SK-N-DZ (cell line): Measurements from ENCODE around the gene KLK13.

Source experiments
- DNase-seq: peaks from one replicate; pipeline ENCODE4 v3.0.0-alpha.2; 2015; ENCODE audit warnings: low spot score

The KLK13 gene

DNA sequence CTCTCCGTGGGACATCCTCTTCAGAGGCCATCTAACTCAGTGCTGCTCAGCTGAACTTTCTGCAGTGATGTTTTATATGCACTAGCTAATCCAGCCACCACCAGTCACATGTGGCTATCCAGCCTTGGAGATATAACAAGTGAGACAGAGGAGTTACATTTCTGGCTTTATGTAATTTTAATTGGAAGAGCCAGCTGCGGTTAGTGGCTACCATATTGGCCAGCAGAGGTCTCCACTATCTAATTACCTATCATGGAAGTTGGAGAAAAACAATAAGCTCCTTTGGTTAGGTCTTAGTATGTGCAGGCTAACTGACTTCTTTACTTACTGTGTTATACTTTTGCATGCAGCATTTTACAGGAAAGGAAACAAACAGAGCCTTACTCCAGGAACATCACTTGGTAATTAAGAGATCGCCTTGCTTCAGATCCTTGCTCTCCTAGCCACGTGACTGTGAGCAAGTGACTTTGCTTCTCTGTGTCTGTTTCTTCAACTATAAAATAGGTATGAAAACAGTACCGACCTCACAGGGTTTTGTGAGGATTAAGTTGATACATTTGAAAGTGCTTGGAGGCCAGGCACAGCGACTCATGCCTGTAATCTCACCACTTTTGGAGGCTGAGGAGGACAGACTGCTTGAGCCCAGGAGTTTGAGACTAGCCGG, 43.8 kb downstream of the KLK13 start:
- DNase-seq, result peak; percentile 19

DNA sequence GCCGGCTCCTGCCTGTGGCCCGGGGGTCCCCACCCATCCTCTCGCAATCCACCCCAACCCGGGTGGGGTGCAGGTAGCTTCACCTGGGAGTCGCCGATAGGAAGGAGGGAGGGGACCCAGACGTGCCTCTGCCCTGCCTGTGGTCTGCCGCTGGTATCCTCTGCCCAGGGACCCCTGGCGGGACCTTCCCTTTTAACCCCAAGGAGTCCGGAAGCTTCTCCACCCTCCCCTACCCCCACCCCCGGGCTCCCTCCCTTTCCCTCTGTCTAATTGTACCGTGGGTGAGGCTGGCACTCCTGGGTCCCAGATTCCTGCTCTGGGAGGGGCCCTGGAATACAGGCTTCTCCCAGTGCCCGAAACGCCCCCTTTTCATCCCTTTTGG, 45.4 kb downstream of the KLK13 start, which contains the start of gene KLK10:
Gene KLK10 (minus strand): TSS at position 166 of the 382 bp plus-strand sequence. CDS start 579 bp downstream, outside the sequence.
- DNase-seq, result no peak

DNA sequence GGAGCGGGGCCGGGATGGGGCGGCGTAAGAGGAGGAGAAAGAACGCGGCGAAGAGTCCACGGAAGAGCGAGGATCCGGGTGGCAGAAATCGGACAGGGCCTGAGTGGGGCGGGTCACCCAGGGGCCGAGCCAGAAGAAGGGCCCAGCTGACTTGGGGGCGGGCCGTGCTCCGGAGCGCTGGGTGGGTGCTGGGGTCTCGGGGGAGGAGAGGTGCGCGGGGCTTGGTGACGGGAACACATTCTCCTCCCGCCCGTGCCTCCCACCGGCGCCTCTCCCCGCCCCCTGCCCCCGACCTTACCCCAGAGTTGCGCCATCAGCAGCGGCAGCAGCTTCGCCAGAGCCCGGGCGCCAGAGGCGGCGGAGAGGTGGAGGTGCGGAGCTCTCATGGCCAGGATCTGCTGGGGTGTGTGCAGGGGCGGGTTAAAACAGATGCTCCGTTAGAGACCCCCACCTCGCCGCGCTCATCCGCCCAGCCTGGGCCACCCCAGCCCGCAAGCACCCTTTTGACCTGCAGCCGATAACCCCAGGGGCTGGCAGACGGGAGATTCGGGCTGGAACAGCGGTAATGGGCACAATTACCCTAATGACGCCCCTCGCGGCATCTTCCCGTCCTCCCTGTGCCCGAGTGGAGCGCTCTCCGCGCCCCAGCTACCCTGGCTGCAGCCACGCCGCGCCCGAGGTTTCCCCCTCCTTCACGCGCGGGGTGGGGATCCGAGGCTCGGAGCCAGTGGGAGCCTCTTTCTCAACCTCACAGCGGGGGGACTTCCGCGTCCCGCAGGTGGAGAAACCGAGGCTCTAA, 45.9 kb downstream of the KLK13 start:
- DNase-seq, result no peak

DNA sequence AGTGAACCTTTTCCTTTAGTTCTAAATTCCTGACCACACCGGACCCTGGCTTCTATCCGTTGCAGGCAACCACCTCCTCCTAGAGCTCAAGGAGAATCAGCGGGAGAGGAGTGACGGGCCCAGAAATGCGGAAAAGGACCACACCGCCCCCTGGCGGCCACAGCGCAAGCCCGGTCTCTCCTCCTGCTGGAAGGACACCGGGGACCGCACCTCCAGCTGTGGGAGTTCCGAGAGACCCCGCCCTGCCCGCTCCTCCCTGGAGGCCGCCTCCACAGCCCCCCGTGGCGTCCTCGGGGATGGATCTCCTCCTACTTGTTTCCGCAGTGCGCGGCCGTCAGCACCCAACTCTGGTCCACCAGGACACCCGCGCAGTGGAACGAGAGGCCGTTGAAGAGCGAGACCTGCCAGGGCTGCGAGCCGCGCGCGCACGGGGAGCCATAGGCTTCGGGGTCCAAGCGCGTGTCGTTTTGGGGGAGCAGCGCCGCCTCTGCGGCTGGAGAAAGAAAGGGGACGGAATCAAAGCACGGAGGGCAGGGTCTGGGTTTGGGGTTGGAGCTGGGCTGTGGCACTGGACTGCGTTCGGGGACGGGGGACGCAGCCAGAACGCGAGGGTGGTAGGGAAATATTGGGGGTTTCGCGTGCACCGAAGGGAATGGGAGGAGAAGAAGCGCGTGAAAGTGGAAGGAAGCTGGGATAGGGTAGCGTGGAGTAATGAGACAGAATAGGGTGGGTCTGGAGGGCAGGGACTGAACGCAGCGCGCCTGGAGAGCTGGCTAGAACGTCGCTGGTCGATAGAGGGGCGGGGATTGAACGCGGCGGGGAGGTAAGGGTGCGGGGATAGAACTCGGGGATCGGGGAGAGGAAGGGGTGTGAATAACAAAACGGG, 47.9 kb downstream of the KLK13 start:
- DNase-seq, result peak; percentile 15

DNA sequence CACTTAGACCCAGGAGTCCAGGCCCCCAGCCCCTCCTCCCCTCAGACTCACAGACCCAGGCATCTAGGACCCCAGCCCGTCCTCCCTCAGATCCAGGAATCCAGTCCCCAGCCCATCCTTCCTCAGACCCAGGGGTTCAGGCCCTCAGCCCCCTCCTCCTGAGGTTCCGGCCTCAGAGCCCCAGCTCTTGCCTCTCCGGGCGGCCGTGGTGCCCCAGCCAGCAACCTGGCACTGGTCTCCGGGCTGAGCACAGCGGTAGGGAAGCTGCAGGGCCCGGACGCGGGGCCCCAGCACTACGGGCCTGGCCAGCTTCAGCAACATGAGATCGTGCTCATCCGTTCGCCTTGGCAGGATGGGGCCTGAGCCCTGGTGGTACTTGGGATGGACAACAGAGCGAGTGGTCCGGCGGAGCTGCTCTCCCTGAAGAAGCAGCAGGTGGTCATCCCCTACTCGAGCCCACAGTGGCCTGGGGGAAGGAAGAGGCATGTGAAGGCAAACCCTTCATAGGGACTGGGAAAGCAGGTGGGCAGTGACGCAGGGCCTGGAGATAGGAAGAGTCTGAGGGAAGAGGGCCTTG, 49.1 kb downstream of the KLK13 start:
- DNase-seq, result no peak

DNA sequence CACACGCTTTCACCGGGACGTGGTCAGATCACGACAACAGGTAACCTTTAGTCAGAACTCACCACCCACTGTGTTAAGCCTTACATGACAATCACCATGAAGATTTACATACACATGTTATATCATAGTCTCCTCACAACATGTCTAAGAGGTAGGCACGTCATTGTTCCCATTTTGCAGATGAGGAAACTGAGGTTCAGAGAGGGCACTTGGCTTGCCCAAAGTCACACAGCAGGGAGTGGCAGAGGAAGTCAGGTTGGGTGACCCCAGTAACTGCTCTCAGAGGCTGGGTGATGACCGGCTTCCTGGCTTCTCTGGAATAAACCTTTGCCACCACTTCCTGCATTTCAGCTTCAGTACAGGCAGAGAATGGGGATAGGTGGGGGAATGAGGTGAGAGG, 50.6 kb downstream of the KLK13 start:
- DNase-seq, result no peak

DNA sequence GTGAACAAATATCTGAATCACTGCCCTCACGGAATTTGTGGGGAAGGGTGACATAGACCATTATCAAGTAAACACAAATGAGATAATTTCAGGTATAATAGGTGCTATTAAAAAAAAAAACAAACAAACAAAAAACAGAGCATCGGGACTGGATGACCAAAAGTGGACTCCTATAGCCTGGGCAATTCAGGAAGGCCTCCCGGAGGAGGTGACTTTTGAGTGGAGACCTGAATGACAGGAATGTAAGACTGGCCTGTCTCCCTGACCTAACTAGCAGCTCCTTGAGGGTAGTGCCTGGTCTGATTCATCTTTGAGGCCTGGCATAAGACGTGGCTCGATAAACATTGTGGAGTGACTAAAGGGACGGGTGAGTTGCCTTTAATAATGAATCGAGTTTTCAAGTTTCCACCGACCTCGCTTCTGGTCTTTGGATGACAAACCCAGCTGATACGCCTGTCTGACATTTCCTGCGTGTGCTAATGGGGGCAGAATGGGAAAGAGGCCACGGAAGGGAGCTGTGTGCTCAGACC, 52.2 kb downstream of the KLK13 start:
- no peak for DNase-seq

DNA sequence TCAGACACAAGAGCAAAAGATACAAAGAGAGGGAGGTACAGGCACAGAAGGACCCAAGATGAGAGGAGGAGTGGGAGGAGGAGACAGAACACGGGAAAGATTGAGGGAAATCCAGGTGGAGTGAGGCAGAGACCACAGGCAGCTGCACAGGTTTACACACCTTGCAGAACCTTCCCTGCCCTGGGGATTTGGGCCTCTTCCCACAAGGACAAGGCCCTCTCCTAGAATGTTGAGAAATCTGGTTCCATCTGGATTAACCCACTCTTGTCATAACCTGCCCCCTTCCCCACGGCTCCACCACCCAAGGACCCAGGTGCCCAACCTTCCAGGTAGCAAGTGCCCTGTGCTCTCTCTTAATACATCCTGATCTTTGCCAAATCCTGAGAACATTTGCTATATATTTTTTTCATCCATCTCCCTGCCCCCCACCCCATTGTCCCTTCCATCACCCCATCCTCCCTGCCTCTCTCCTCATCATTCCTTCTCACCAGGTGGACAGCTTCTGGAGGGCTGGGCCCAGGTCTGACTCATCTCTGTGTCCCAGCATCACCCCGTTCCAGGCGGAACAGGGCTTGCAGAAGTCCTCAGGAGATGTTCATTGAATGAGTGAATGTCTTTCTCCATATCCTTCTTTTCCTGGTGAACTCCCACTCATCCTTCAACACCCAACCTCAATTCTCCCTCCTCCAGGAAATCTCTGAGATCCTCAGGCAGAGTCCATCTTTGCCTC, 54.7 kb downstream of the KLK13 start:
- no peak for DNase-seq

DNA sequence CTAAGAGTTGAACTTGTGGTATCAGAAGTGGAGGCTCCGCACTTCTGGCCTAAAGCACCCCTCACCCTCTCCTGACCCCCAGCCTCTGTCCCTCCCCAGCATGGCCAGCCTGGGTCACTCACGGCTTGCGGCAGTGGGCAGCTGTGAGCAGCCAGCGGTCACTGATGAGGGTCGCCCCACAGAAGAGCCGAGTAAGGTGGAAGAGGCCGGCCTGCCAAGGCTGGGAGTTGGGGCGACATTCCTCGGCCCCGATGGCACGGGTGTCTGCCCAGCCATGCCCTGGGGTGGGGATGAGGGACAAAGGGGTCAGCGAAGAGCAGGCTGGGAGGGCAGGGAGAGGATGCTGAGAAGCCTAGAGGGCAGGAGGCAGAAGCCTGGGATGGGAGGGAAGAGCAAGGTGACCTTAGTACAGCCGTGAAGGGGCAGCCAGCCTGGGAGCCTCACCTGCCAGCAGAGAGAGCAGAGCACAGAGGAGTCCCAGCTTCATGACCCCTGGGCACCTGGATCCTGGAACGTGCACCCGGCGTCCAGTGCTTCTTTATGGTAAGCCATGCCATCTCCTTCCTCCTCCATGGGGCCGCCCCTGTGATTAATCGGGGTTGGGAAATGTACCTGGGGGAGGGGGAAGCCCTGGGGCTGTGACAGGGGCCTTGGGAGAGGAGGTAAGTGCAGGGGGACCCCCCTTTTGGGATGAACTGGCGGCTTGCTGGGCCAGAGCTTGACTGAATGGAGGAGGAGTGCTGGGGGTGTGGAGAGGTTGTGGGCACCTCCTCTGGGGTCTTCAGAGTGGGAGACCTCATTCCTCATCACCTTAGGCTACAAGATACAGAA, 55.6 kb downstream of the KLK13 start:
- DNase-seq, result no peak

DNA sequence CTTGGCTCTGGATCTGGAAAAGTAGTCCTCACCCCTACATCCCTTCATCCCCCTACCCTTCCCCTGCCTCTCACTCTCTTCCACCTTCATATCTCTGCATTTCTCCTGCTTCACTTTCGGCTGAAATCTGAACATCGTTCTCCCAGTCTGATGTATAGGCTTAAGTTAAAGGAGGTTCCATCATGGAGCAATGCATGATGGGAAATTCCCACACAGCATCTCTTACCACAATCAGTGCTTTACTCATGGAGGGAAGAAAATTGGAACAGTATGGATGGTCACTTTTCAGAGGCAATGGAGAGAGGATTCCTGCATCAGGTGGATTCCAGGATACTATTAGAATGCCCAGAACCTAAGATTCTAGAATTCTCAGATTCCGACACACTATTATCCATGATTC, 57.4 kb downstream of the KLK13 start:
- DNase-seq, result no peak

DNA sequence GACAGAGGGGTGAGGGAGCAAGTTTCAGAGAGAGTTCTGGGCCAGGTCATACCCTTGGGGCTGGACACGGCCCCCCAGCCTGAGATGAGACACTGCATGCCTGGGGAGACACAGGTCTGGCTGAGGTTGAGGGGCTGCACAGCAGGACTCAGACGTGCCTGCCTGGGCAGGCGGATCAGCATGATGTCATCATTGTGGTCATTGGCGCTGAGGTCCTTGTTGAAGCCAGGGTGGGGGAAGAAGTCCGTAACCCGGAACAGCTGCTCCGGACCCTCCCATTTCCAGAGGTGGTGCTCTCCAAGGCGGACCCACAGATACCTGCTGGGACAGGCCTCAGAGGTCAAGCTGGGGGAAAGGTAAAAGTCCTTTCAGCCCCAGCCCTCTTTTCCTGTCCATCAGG, 58.5 kb downstream of the KLK13 start:
- DNase-seq, result no peak
